Suppressor macrophage treated with lipopolysaccharide for 1 hour (primary cell): Measurements from ENCODE around the gene MMP14.
A peak's percentile ranks its signal among the peaks of the same experiment; 100 is the strongest.

ENCODE experiments used
- DNase-seq, 3 donors: peaks; one replicate each; pipeline ENCODE4 v3.0.0-alpha.2; 2020 to 2022

MMP14 gene

DNA sequence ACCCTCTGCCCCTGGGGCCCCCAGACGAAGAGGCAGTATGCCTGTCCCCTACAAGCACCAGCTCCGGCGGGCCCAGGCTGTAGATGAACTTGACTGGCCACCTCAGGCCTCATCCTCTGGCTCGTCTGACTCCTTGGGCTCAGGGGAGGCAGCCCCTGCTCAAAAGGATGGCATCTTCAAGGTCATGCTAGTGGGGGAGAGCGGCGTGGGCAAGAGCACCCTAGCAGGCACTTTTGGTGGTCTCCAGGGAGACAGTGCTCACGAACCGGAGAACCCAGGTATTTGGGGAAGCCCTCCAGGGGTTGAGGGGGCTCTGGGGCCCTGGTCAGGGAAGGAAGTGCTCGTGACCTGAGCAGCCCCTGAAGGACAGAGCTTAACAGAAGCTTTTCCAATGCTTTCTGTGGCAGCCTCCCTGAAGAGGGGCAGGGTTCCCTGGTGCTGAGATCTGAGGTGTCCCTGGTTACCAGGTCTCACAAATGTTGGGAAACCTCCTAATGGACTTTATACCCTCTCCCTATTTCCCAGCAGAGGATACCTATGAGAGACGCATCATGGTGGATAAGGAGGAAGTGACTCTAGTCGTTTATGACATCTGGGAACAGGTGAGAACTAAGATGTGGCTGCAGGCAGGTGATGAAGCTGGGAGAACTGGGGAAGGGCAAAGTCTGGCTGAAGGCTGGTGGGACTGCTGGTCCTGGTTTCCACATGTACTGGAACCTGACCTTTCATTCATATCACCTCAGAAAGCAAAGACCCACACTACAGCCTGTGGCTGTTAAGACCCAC lies 48.5 kb downstream of the MMP14 start:
- DNase-seq = no peak

GRCh38 chr14:22885975-22886374 lies 49.6 kb downstream of the MMP14 start:
- DNase-seq = no peak

GRCh38 chr14:22886500-22887259 lies 50.3 kb downstream of the MMP14 start:
- peak; percentile 48 to 76 (median 52) for DNase-seq

- peak; percentile 18 to 42 (median 19) for DNase-seq
These were observed 51.0 kb downstream of the MMP14 start for GRCh38 chr14:22887260-22887989.

DNA sequence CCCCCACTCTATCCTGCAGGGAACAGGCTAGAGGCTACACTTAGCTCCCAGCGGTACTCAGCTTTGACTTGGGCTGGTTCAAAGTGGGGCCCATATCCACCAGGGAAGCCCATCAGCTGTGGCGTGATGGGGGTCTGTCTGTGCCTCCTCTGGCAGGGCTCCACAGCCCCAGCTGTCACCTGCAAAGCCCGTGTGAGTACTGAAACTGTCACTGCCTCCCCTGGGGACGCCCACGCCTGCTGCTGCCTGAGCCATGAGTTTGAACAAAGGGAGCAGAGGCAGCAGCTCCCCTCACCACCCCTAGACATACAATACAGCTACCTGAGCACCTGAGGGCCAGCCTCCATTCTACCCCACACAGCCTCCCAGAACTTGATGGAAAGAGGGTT lies 51.6 kb downstream of the MMP14 start:
- no peak for DNase-seq

GRCh38 chr14:22888662-22889061 lies 52.3 kb downstream of the MMP14 start:
- no peak for DNase-seq

DNA sequence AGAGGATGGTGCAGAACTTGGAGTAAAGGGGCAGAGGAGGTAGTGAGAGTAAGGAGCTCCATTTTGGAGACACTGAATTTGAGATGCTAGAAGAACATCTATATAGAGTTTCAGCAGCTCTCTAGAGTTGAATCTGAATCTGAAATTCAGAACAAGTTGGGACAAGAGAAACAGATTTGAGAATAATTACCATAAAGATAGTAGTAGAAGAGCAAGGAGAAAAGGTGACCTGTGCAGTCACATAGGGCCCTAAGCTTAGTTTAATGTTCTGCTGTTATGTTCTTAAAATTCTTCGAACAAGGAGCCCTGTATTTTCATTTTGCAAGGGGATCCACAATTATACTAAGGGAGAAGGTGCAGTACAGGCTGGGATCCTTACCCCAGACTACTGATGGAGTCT lies 54.0 kb downstream of the MMP14 start:
- no peak for DNase-seq

DNA sequence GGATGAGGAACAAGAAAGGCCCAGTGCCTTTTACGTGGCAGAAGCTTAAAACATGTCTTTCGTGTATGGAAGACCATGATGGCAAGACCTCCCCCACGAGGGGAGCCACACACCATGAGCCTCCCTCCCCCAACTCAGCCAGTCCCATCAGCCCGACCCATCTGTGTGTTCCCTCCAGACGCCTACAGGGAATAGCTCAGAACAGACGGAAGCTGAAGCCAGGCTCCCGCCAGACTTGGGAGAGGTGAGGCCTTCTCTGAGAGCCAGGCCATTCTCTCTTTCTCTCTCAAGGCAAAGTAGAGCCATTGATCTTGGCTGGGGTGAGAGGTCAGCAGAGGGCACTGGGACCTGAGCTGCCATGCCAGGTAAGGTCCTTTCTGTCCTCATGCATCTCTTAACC lies 56.1 kb downstream of the MMP14 start:
- DNase-seq = no peak

GRCh38 chr14:22893706-22894105 lies 57.3 kb downstream of the MMP14 start:
- DNase-seq = no peak

- DNase-seq = no peak
These were observed 59.0 kb downstream of the MMP14 start for GRCh38 chr14:22895402-22895801.

- no peak for DNase-seq
These were observed 60.0 kb downstream of the MMP14 start for GRCh38 chr14:22896356-22896755.

DNA sequence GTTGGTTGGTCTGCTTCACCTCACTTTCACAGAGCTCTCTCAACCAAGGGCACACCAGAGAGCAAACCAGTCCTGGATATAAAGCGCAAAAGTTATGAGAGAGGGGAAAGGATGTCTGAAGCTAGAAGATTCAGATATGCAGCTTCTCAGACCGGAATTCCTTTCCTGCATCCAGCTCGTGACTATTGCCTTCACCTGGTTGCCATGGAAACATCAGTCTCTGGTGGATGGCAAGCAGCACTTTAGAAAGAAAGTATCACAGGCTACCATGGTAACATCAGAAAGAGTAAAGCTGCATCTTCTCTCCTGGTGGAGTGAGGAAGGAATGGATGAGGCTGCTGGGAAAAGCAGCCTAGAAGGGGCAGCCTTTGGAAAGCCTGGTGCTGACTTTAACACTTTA lies 60.4 kb downstream of the MMP14 start:
- no peak for DNase-seq

GRCh38 chr14:22897357-22897756 lies 61.0 kb downstream of the MMP14 start:
- no peak for DNase-seq
